ENCODE results near the gene ASCC3. TPM values are rescaled to one million over a fixed set of nuclear protein-coding genes. Genes with fewer than 3 reads are reported as not detected.

ASCC3 gene
- total and polyA plus RNA-seq, 2 of the 4 experiments (the other 2 are of a cell fraction): 25.8 to 104 TPM

- no peak overlapping the region for H2BK120ac ChIP-seq (ENCODE audit: low read depth, low read length)
- TF ChIP-seq CTCF (conservative IDR thresholded peaks at IDR 0.05; ENCODE audit: low read depth, low read length): no peak
- H3K9ac ChIP-seq (ENCODE audit: low read depth, low read length): no peak overlapping the region
- in situ Hi-C loops (cut with MboI; ENCODE audit: low sequenced_read_pairs) (no loop called here), intact Hi-C loops (cut with micrococcal nuclease) (no loop called here), dilution Hi-C loops (cut with HindIII; ENCODE audit: low sequenced_read_pairs, unreplicated experiment) (no loop called here)
- H3K4me2 ChIP-seq (ENCODE audit: low read depth, low read length): no peak overlapping the region
- H2BK15ac ChIP-seq (ENCODE audit: low read depth, low read length): no peak overlapping the region
- POLR2A ChIA-PET (ENCODE audit: unreplicated experiment): no interaction called here
- CTCF ChIA-PET: interaction anchor here (0.7 kb wide), 1 partner anchor 164 kb away, joined by 3 read pairs; no protein-coding TSS in a partner anchor
- no peak overlapping the region for H3K4me3 ChIP-seq (ENCODE audit: insufficient read depth, low read depth, low read length)
- no peak overlapping the region for H2BK20ac ChIP-seq (ENCODE audit: low read depth, low read length)
- no peaks in the 10 kb centered on the region for H3K27me3 ChIP-seq (ENCODE audit: control insufficient read depth, insufficient read depth, low read length)
- no peak overlapping the region for H3K27ac ChIP-seq (ENCODE audit: insufficient read depth, low read length)
- no peak overlapping the region for H3K14ac ChIP-seq (replicated peaks; ENCODE audit: low read depth, low read length)
- no peak for ATAC-seq (ENCODE audit: low read depth)
- no peak overlapping the region for H3K4ac ChIP-seq (ENCODE audit: low read depth, low read length)
- DNase-seq: no peak
- H2AK5ac ChIP-seq (ENCODE audit: low read depth, low read length): no peak overlapping the region
- H3K9me1 ChIP-seq (ENCODE audit: insufficient read depth, low read length): no peaks in the 10 kb centered on the region
- H4K8ac ChIP-seq (ENCODE audit: low read depth in 2 of 2, low read length in 2 of 2): no peak overlapping the region
- H2BK5ac ChIP-seq (ENCODE audit: low read depth, low read length, poor library complexity, severe bottlenecking): no peak overlapping the region
- H3K18ac ChIP-seq (ENCODE audit: low read depth, low read length): no peak overlapping the region
- no peak overlapping the region for H2AFZ ChIP-seq (replicated peaks; ENCODE audit: low read length, poor library complexity)
- no CpG with 5 or more reads among the region's 3 CpGs for WGBS, 2 experiments (ENCODE audit: extremely low coverage in 2 of 2, insufficient read length in 1 of 2)
- no peak overlapping the region for H3K56ac ChIP-seq (ENCODE audit: extremely low read depth, insufficient read depth, low read length)
- no TSS peak for BruUV-seq (replicated peaks)
- H4K5ac ChIP-seq (ENCODE audit: low read depth, low read length): no peak overlapping the region
- H3K23ac ChIP-seq (ENCODE audit: low read depth, low read length): no peak overlapping the region
- no peaks in the 10 kb centered on the region for H4K20me1 ChIP-seq (ENCODE audit: insufficient read depth, low read length)
- H3K79me1 ChIP-seq (ENCODE audit: low read depth in 1 of 2, low read length in 2 of 2): no peaks in the 10 kb centered on the region
- no peaks in the 10 kb centered on the region for H3K4me1 ChIP-seq (ENCODE audit: control insufficient read depth, insufficient read depth, low read length)
- no peak overlapping the region for H2AK9ac ChIP-seq (replicated peaks; ENCODE audit: low read depth, low read length, poor library complexity)
- no peaks in the 10 kb centered on the region for H3K36me3 ChIP-seq (ENCODE audit: control insufficient read depth, insufficient read depth, low read length)
- H3K9me3 ChIP-seq (ENCODE audit: control insufficient read depth, insufficient read depth, low read length): 0 out of 2 replicates have a peak, but pooled peaks cover 3% of the 10 kb centered on the region
- no peak overlapping the region for H4K91ac ChIP-seq (ENCODE audit: insufficient read depth, low read depth, low read length)
These were observed 12.6 kb upstream of the ASCC3 start for GRCh38 chr6:100893743-100894142.
